GM12865 (cell line): ENCODE results near the gene GPR107.
"Not testable (repeated sequence)": the region's sequence is repeated elsewhere in the genome, so short reads cannot be mapped to it uniquely, and the experiment has no call there.

Source experiments
- DNase-seq: peaks from one replicate; pipeline ENCODE4 v3.0.0; 2010; ENCODE audit warnings: low read depth
- H3K4me3 ChIP-seq: 2 replicates; pipeline ENCODE4 v1.5.1; 2011; ENCODE audit warnings: mild to moderate bottlenecking, low read depth, low read length, control low read depth
- CTCF ChIP-seq: IDR thresholded peaks from 2 replicates; pipeline ENCODE4 v1.5.1; 2011; ENCODE audit warnings: low read length, control low read depth, low read depth, inconsistent platforms; ENCODE audit not compliant: insufficient read depth; ENCODE audit errors: missing control alignments

Gene GPR107

GRCh38 chr9:130053504-130054324 is at the start of gene GPR107:
TSS of gene GPR107 (plus strand) at chr9:130053906. CDS start at chr9:130053933, 27 bp downstream.
- DNase-seq, result peak; percentile 78
- TF ChIP-seq CTCF, result no peak
- H3K4me3 ChIP-seq, result peak within 1 kb of the TSS; percentile 100

- TF ChIP-seq CTCF, result no peak
- peak overlapping the region; percentile 87 for H3K4me3 ChIP-seq
- DNase-seq, result no peak
Measured at GRCh38 chr9:130003943-130004552, 49.7 kb upstream of the GPR107 start.

- DNase-seq, result not testable (repeated sequence)
- peak overlapping the region; percentile 32 for H3K4me3 ChIP-seq
Measured at GRCh38 chr9:130006952-130007351, 46.8 kb upstream of the GPR107 start.

GRCh38 chr9:130008538-130008937 is 45.2 kb upstream of the GPR107 start:
- TF ChIP-seq CTCF, result no peak
- H3K4me3 ChIP-seq, result peak overlapping the region; percentile 40

GRCh38 chr9:130009546-130009945 is 44.2 kb upstream of the GPR107 start:
- DNase-seq, result not testable (repeated sequence)
- H3K4me3 ChIP-seq, result peak overlapping the region; percentile 40

More at GRCh38 chr9:130008538-130008937, 45.2 kb upstream of the GPR107 start:
- DNase-seq, result no peak

GRCh38 chr9:130010151-130010988 is 43.3 kb upstream of the GPR107 start:
- H3K4me3 ChIP-seq, result peak overlapping the region; percentile 40
- no peak for TF ChIP-seq CTCF
- peak; percentile 89 for DNase-seq

- no peak for TF ChIP-seq CTCF
- no peak overlapping the region for H3K4me3 ChIP-seq
- no peak for DNase-seq
Measured at GRCh38 chr9:130013326-130013725, 40.4 kb upstream of the GPR107 start.
